ENCODE data around the gene EGR2. TPM values are rescaled to one million over a fixed set of nuclear protein-coding genes. Genes with fewer than 3 reads are reported as not detected.

The EGR2 gene
- total RNA-seq, 1 donor from 2014 or later, result 12.1 TPM

- Mint-ChIP-seq H3K4me3 (ENCODE audit: unreplicated experiment) (no peak overlapping the region), H3K27ac (ENCODE audit: unreplicated experiment) (no peak overlapping the region), H3K4me1 (ENCODE audit: low read depth, unreplicated experiment) (peaks cover 28% of the 10 kb centered on the region), H3K27me3 (ENCODE audit: low read depth, unreplicated experiment) (no peaks in the 10 kb centered on the region), H3K36me3 (ENCODE audit: low read depth, unreplicated experiment) (no peaks in the 10 kb centered on the region), H3K9me3 (ENCODE audit: unreplicated experiment) (peaks cover 5% of the 10 kb centered on the region)
- Histone ChIP-seq H3K27ac (ENCODE audit: low read depth, low read length) (no peak overlapping the region), H3K4me2 (ENCODE audit: low read length) (no peak overlapping the region), H4K20me1 (ENCODE audit: insufficient read depth, low read length) (no peaks in the 10 kb centered on the region), H3K9me3 (ENCODE audit: insufficient read depth, low read depth, low read length) (no peaks in the 10 kb centered on the region), H3K4me1 (ENCODE audit: insufficient read depth, low read length) (no peaks in the 10 kb centered on the region), H3K36me3 (ENCODE audit: insufficient read depth, low read length) (no peaks in the 10 kb centered on the region), H3K9ac (ENCODE audit: low read length) (no peak overlapping the region), H3K27me3 (ENCODE audit: insufficient read depth, low read length) (peaks cover 3% of the 10 kb centered on the region), H3K79me2 (ENCODE audit: insufficient read depth, low read length) (no peaks in the 10 kb centered on the region), H2AFZ (ENCODE audit: low read depth, low read length) (no peak overlapping the region), H3K4me3 (ENCODE audit: insufficient read depth, low read depth, low read length) (no peak overlapping the region)
- DNase-seq (ENCODE audit: low read depth) (no peak), FAIRE-seq (no peak)
- no peak for TF ChIP-seq CTCF (IDR thresholded peaks at IDR 0.05; ENCODE audit: insufficient read depth, low read depth, low read length)
- no peak for TF ChIP-seq EZH2 (IDR thresholded peaks at IDR 0.05; ENCODE audit: insufficient read depth, low read length)
These were observed 49.8 kb downstream of the EGR2 start for GRCh38 chr10:62766386-62766785.

DNA sequence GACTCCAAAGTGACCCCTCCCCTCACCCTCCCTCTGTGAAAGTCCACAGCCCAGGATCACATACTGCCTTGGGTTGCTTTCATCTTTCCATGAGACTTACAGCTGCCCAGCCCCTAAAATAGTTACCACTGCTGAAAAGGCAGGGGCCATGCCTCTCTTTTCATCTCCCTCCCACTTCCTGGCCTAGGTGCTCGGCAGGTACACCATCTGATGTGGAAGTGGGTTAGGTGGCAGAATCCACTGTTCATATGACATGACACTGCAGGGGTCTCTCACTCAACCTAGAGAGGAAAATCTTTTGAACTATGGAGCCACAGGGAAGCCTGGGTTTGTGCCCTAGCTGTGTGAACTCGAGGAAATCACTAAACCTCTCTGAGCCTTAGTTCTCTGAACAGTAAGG is 50.4 kb downstream of the EGR2 start:
- peaks cover 33% of the 10 kb centered on the region for H3K4me1 Mint-ChIP-seq (ENCODE audit: low read depth, unreplicated experiment)
- Histone ChIP-seq H3K4me3 (ENCODE audit: insufficient read depth, low read depth, low read length) (no peak overlapping the region), H4K20me1 (ENCODE audit: insufficient read depth, low read length) (no peaks in the 10 kb centered on the region), H3K79me2 (ENCODE audit: insufficient read depth, low read length) (no peaks in the 10 kb centered on the region), H3K4me1 (ENCODE audit: insufficient read depth, low read length) (no peaks in the 10 kb centered on the region), H3K9ac (ENCODE audit: low read length) (no peak overlapping the region), H3K27ac (ENCODE audit: low read depth, low read length) (no peak overlapping the region), H3K27me3 (ENCODE audit: insufficient read depth, low read length) (peaks cover 3% of the 10 kb centered on the region), H3K36me3 (ENCODE audit: insufficient read depth, low read length) (no peaks in the 10 kb centered on the region), H3K4me2 (ENCODE audit: low read length) (no peak overlapping the region), H3K9me3 (ENCODE audit: insufficient read depth, low read depth, low read length) (no peaks in the 10 kb centered on the region), H2AFZ (ENCODE audit: low read depth, low read length) (no peak overlapping the region)
- DNase-seq (ENCODE audit: low read depth), result no peak
- H3K4me3 Mint-ChIP-seq (ENCODE audit: unreplicated experiment), result no peak overlapping the region
- no peak for FAIRE-seq
- H3K27me3 Mint-ChIP-seq (ENCODE audit: low read depth, unreplicated experiment), result no peaks in the 10 kb centered on the region
- no peak for TF ChIP-seq CTCF (IDR thresholded peaks at IDR 0.05; ENCODE audit: insufficient read depth, low read depth, low read length)
- TF ChIP-seq EZH2 (IDR thresholded peaks at IDR 0.05; ENCODE audit: insufficient read depth, low read length), result no peak
- H3K27ac Mint-ChIP-seq (ENCODE audit: unreplicated experiment), result no peak overlapping the region
- H3K36me3 Mint-ChIP-seq (ENCODE audit: low read depth, unreplicated experiment), result no peaks in the 10 kb centered on the region
- H3K9me3 Mint-ChIP-seq (ENCODE audit: unreplicated experiment), result peaks cover 5% of the 10 kb centered on the region

DNA sequence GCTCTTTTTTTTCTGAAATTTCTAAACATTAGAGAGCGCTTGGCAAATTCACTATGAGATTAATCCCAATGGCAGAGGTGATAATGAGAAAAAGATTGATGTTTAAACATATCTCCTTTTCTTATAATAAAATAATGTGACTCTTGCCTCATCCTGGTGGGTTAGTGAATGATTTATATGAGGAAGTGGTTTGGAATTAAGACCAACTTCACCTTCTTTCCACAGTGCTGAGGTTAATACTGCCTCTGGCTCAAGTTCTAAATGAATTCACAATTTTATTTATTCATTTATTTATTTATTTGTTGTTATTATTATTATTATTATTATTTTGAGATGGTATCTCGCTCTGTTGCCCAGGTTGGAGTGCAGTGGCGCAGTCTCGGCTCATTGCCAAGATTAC is 52.2 kb downstream of the EGR2 start:
- Histone ChIP-seq H3K27me3 (ENCODE audit: insufficient read depth, low read length) (peaks cover 3% of the 10 kb centered on the region), H3K4me1 (ENCODE audit: insufficient read depth, low read length) (no peaks in the 10 kb centered on the region), H3K36me3 (ENCODE audit: insufficient read depth, low read length) (no peaks in the 10 kb centered on the region), H3K9ac (ENCODE audit: low read length) (no peak overlapping the region), H3K9me3 (ENCODE audit: insufficient read depth, low read depth, low read length) (no peaks in the 10 kb centered on the region), H3K4me2 (ENCODE audit: low read length) (no peak overlapping the region), H2AFZ (ENCODE audit: low read depth, low read length) (no peak overlapping the region), H3K79me2 (ENCODE audit: insufficient read depth, low read length) (no peaks in the 10 kb centered on the region), H3K4me3 (ENCODE audit: insufficient read depth, low read depth, low read length) (no peak overlapping the region), H3K27ac (ENCODE audit: low read depth, low read length) (no peak overlapping the region), H4K20me1 (ENCODE audit: insufficient read depth, low read length) (no peaks in the 10 kb centered on the region)
- Mint-ChIP-seq H3K4me1 (ENCODE audit: low read depth, unreplicated experiment) (peaks cover 25% of the 10 kb centered on the region), H3K36me3 (ENCODE audit: low read depth, unreplicated experiment) (no peaks in the 10 kb centered on the region), H3K9me3 (ENCODE audit: unreplicated experiment) (peaks cover 5% of the 10 kb centered on the region), H3K27me3 (ENCODE audit: low read depth, unreplicated experiment) (no peaks in the 10 kb centered on the region), H3K4me3 (ENCODE audit: unreplicated experiment) (no peak overlapping the region), H3K27ac (ENCODE audit: unreplicated experiment) (no peak overlapping the region)
- DNase-seq (ENCODE audit: low read depth), result no peak
- FAIRE-seq, result no peak
- TF ChIP-seq CTCF (IDR thresholded peaks at IDR 0.05; ENCODE audit: insufficient read depth, low read depth, low read length) (no peak), EZH2 (IDR thresholded peaks at IDR 0.05; ENCODE audit: insufficient read depth, low read length) (no peak)
